Measurements from ENCODE around the gene POU2F3.

The POU2F3 gene

GRCh38 chr11:120318906-120319305, 79.0 kb downstream of the POU2F3 start:
- DNase-seq (ENCODE audit: low read depth): no peak

- DNase-seq (ENCODE audit: low read depth): peak; percentile 69
Measured at GRCh38 chr11:120324932-120325810, 85.2 kb downstream of the POU2F3 start, which contains the start of gene TLCD5. Gene TLCD5 (plus strand): TSS chr11:120325299. CDS start chr11:120327442, 2,143 bp downstream.

- DNase-seq (ENCODE audit: low read depth): peak; percentile 81
Measured at GRCh38 chr11:120326228-120326627, 86.3 kb downstream of the POU2F3 start.

GRCh38 chr11:120326845-120327281, 86.9 kb downstream of the POU2F3 start:
- DNase-seq (ENCODE audit: low read depth): peak; percentile 20

GRCh38 chr11:120327311-120327710, 87.4 kb downstream of the POU2F3 start:
- no peak for DNase-seq (ENCODE audit: low read depth)

GRCh38 chr11:120329556-120329955, 89.6 kb downstream of the POU2F3 start:
- peak; percentile 33 for DNase-seq (ENCODE audit: low read depth)

GRCh38 chr11:120330045-120330444, 90.1 kb downstream of the POU2F3 start:
- no peak for DNase-seq (ENCODE audit: low read depth)

GRCh38 chr11:120331301-120331996, 91.5 kb downstream of the POU2F3 start:
- peak; percentile 96 for DNase-seq (ENCODE audit: low read depth)

- DNase-seq (ENCODE audit: low read depth): peak; percentile 54
Measured at GRCh38 chr11:120332822-120333716, 93.1 kb downstream of the POU2F3 start.

- no peak for DNase-seq (ENCODE audit: low read depth)
Measured at GRCh38 chr11:120333801-120334200, 93.9 kb downstream of the POU2F3 start.

- no peak for DNase-seq (ENCODE audit: low read depth)
Measured at GRCh38 chr11:120334332-120334731, 94.4 kb downstream of the POU2F3 start.

- DNase-seq (ENCODE audit: low read depth): peak; percentile 87
Measured at GRCh38 chr11:120334894-120335462, 95.0 kb downstream of the POU2F3 start.

- DNase-seq (ENCODE audit: low read depth): no peak
Measured at GRCh38 chr11:120335556-120335907, 95.6 kb downstream of the POU2F3 start.

GRCh38 chr11:120335908-120336640, 96.1 kb downstream of the POU2F3 start, which contains the start of gene ARHGEF12:
Gene ARHGEF12 (plus strand): TSS chr11:120336413. CDS start chr11:120337244, 831 bp downstream.
- DNase-seq (ENCODE audit: low read depth): peak; percentile 95

GRCh38 chr11:120336641-120337354, 96.9 kb downstream of the POU2F3 start:
- peak; percentile 57 for DNase-seq (ENCODE audit: low read depth)

GRCh38 chr11:120337355-120338106, 97.6 kb downstream of the POU2F3 start:
- DNase-seq (ENCODE audit: low read depth): peak; percentile 30

- peak; percentile 57 for DNase-seq (ENCODE audit: low read depth)
Measured at GRCh38 chr11:120338107-120338933, 98.4 kb downstream of the POU2F3 start.

- peak; percentile 59 for DNase-seq (ENCODE audit: low read depth)
Measured at GRCh38 chr11:120339394-120339890, 99.5 kb downstream of the POU2F3 start.
